IMR-90 (cell line): ENCODE results near the gene KATNIP.

Source experiments
- BHLHE40 ChIP-seq: fragments of 150-350 bp; IDR thresholded peaks from 2 replicates; pipeline ENCODE4 v1.6.1; 2016; ENCODE audit warnings: mild to moderate bottlenecking, low read depth, low read length
- CEBPB ChIP-seq: IDR thresholded peaks from 2 replicates; pipeline ENCODE4 v1.6.1; 2012; ENCODE audit warnings: low read depth, low read length, improper control_type of control experiment
- CHD1 ChIP-seq: IDR thresholded peaks from 2 replicates; pipeline ENCODE4 v1.6.1; 2012; ENCODE audit warnings: low read depth, low read length, improper control_type of control experiment
- ELK1 ChIP-seq: fragments of 150-350 bp; IDR thresholded peaks from 2 replicates; pipeline ENCODE4 v1.6.1; 2016; ENCODE audit warnings: low read depth, mild to moderate bottlenecking, low read length, moderate library complexity, borderline replicate concordance
- FOS ChIP-seq: fragments of 150-350 bp; IDR thresholded peaks from 2 replicates; pipeline ENCODE4 v1.6.1; 2016; ENCODE audit warnings: low read depth, low read length
- MAFK ChIP-seq: IDR thresholded peaks from 2 replicates; pipeline ENCODE4 v1.6.1; 2012; ENCODE audit warnings: low read depth, low read length, improper control_type of control experiment
- MAZ ChIP-seq: IDR thresholded peaks from 2 replicates; pipeline ENCODE4 v1.6.1; 2012; ENCODE audit warnings: low read depth, mild to moderate bottlenecking, low read length, improper control_type of control experiment, moderate library complexity, borderline replicate concordance
- MXI1 ChIP-seq: IDR thresholded peaks from 2 replicates; pipeline ENCODE4 v1.6.1; 2012; ENCODE audit warnings: low read depth, mild to moderate bottlenecking, low read length, moderate library complexity, borderline replicate concordance
- POLR2A ChIP-seq: IDR thresholded peaks from 2 replicates; pipeline ENCODE4 v1.6.1; 2012; ENCODE audit warnings: mild to moderate bottlenecking, low read depth, low read length
- RAD21 ChIP-seq: IDR thresholded peaks from 2 replicates; pipeline ENCODE4 v1.6.1; 2012; ENCODE audit warnings: low read length, improper control_type of control experiment
- RCOR1 ChIP-seq: IDR thresholded peaks from 2 replicates; pipeline ENCODE4 v1.6.1; 2012; ENCODE audit warnings: mild to moderate bottlenecking, low read length, improper control_type of control experiment; ENCODE audit not compliant: insufficient replicate concordance
- SMC3 ChIP-seq: fragments of 150-350 bp; IDR thresholded peaks from 2 replicates; pipeline ENCODE4 v1.6.1; 2016; ENCODE audit warnings: low read depth, mild to moderate bottlenecking, antibody characterized with exemption, low read length, moderate library complexity
- USF2 ChIP-seq: fragments of 150-350 bp; IDR thresholded peaks from 2 replicates; pipeline ENCODE4 v1.6.1; 2017; ENCODE audit warnings: mild to moderate bottlenecking, antibody characterized with exemption, low read length, low read depth
- TF ChIP-seq, protein P1 (sequence below): conservative IDR thresholded peaks from 2 replicates; pipeline ENCODE4 v1.5.1; 2012; ENCODE audit warnings: mild to moderate bottlenecking, low read depth, low read length, improper control_type of control experiment

DNA sequence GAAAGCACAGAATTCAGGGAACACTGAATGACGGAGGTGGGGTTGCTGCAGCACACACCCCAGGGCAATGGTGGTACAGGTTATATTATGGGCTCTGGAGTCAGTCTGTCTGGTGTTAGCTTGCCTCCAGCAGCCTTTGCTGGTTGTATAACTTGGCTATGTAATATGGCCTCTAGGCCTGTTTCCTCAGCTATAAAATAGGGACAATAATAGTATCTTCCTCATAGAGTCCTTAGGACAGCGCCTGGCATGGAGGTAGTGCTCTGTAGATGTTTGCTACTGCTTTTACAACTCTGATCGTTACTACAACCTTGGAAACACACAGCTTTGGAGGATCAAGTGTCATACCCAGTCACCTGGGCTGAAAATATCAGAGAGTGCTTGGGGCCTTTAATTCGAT lies 31.7 kb upstream of the KATNIP start:
- TF ChIP-seq POLR2A: no peak
- TF ChIP-seq, protein P1, sequence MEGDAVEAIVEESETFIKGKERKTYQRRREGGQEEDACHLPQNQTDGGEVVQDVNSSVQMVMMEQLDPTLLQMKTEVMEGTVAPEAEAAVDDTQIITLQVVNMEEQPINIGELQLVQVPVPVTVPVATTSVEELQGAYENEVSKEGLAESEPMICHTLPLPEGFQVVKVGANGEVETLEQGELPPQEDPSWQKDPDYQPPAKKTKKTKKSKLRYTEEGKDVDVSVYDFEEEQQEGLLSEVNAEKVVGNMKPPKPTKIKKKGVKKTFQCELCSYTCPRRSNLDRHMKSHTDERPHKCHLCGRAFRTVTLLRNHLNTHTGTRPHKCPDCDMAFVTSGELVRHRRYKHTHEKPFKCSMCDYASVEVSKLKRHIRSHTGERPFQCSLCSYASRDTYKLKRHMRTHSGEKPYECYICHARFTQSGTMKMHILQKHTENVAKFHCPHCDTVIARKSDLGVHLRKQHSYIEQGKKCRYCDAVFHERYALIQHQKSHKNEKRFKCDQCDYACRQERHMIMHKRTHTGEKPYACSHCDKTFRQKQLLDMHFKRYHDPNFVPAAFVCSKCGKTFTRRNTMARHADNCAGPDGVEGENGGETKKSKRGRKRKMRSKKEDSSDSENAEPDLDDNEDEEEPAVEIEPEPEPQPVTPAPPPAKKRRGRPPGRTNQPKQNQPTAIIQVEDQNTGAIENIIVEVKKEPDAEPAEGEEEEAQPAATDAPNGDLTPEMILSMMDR: no peak
- no peak for TF ChIP-seq BHLHE40
- no peak for TF ChIP-seq CHD1
- no peak for TF ChIP-seq RAD21
- TF ChIP-seq USF2: no peak
- TF ChIP-seq MXI1: no peak
- no peak for TF ChIP-seq MAFK
- no peak for TF ChIP-seq CEBPB
- no peak for TF ChIP-seq MAZ
- no peak for TF ChIP-seq SMC3
- TF ChIP-seq RCOR1: no peak
- no peak for TF ChIP-seq ELK1
- TF ChIP-seq FOS: no peak
